Measurements from ENCODE around the gene CYP20A1.
"Not testable (repeated sequence)": the region's sequence is repeated elsewhere in the genome, so short reads cannot be mapped to it uniquely, and the experiment has no call there.

DNA sequence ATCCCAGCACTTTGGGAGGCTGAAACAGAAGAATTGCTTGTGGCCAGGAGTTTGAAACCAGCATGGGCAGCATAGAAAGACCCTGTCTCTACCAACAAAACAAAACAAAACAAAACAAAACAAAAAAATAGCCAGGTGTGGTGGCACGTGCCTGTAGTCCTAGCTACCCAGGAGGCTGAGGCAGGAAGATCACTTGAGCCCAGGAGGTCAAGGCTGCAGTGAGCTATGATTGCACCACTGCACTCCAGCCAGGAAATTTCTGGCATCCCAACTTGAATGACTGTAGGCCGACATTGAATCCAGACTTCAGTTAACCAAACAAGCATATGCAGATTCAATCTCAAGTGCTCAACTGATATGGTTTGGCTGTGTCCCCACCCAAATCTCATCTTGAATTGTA is 9.1 kb upstream of the CYP20A1 start:
- TF ChIP-seq CTCF, POLR2A (IDR thresholded peaks at IDR 0.05): not testable (repeated sequence)

Measured in testis (tissue), 2 donors.